ENCODE data around the gene AANAT. TPM values are rescaled to one million over a fixed set of nuclear protein-coding genes. Genes with fewer than 3 reads are reported as not detected.

The AANAT gene
- total RNA-seq, 1 experiment from 2014 or later, result not detected

GRCh38 chr17:76487451-76488192, 20.2 kb downstream of the AANAT start:
- intact Hi-C loops (cut with micrococcal nuclease; ENCODE audit: unreplicated experiment), result no loop called here
- Mint-ChIP-seq H3K36me3 (ENCODE audit: insufficient read depth, unreplicated experiment) (peaks cover 10% of the 10 kb centered on the region), H3K4me1 (ENCODE audit: low read depth, unreplicated experiment) (peaks cover 5% of the 10 kb centered on the region), H3K4me3 (ENCODE audit: low read depth, unreplicated experiment) (no peak overlapping the region), H3K27ac (ENCODE audit: unreplicated experiment) (no peak overlapping the region), H3K27me3 (ENCODE audit: unreplicated experiment) (no peaks in the 10 kb centered on the region), H3K9me3 (ENCODE audit: low read depth, unreplicated experiment) (no peaks in the 10 kb centered on the region)
- TF ChIP-seq CTCF (IDR thresholded peaks at IDR 0.05; ENCODE audit: unreplicated experiment), result no peak
- no TSS peak for BruUV-seq (replicated peaks)
- CTCF ChIA-PET, result interaction anchor here (0.6 kb wide), 1 partner anchor 359 kb away, joined by 5 read pairs; no protein-coding TSS in a partner anchor
- DNase-seq, result no peak

GRCh38 chr17:76490112-76490710, 22.8 kb downstream of the AANAT start:
- no peak for TF ChIP-seq CTCF (IDR thresholded peaks at IDR 0.05; ENCODE audit: unreplicated experiment)
- Mint-ChIP-seq H3K4me3 (ENCODE audit: low read depth, unreplicated experiment) (no peak overlapping the region), H3K36me3 (ENCODE audit: insufficient read depth, unreplicated experiment) (no peaks in the 10 kb centered on the region), H3K9me3 (ENCODE audit: low read depth, unreplicated experiment) (no peaks in the 10 kb centered on the region), H3K27ac (ENCODE audit: unreplicated experiment) (no peak overlapping the region), H3K4me1 (ENCODE audit: low read depth, unreplicated experiment) (peaks cover 16% of the 10 kb centered on the region), H3K27me3 (ENCODE audit: unreplicated experiment) (no peaks in the 10 kb centered on the region)
- DNase-seq, result no peak
- intact Hi-C loops (cut with micrococcal nuclease; ENCODE audit: unreplicated experiment), result no loop called here
- BruUV-seq (replicated peaks), result no TSS peak
- CTCF ChIA-PET, result interaction anchor here (0.6 to 1.0 kb wide), 2 partner anchors 32 to 103 kb away, joined by 3 to 6 read pairs; no protein-coding TSS in a partner anchor

- Mint-ChIP-seq H3K4me3 (ENCODE audit: low read depth, unreplicated experiment) (no peak overlapping the region), H3K27me3 (ENCODE audit: unreplicated experiment) (no peaks in the 10 kb centered on the region), H3K4me1 (ENCODE audit: low read depth, unreplicated experiment) (peaks cover 16% of the 10 kb centered on the region), H3K9me3 (ENCODE audit: low read depth, unreplicated experiment) (no peaks in the 10 kb centered on the region), H3K36me3 (ENCODE audit: insufficient read depth, unreplicated experiment) (no peaks in the 10 kb centered on the region), H3K27ac (ENCODE audit: unreplicated experiment) (no peak overlapping the region)
- no TSS peak for BruUV-seq (replicated peaks)
- DNase-seq, result no peak
- CTCF ChIA-PET, result interaction anchor here (0.6 kb wide), 1 partner anchor 16 kb away, joined by 3 read pairs; no protein-coding TSS in a partner anchor
- TF ChIP-seq CTCF (IDR thresholded peaks at IDR 0.05; ENCODE audit: unreplicated experiment), result no peak
- intact Hi-C loops (cut with micrococcal nuclease; ENCODE audit: unreplicated experiment), result no loop called here
Observed at GRCh38 chr17:76491271-76492122, 24.1 kb downstream of the AANAT start.
